ENCODE results near the gene FABP7. TPM values are rescaled to one million over a fixed set of nuclear protein-coding genes. Genes with fewer than 3 reads are reported as not detected.
A peak's percentile ranks its signal among the peaks of the same experiment; 100 is the strongest.

FABP7 gene
- total and polyA plus RNA-seq, 2 donors (not counting 1 experiment from before 2014, with no cell fraction given) = not detected

DNA sequence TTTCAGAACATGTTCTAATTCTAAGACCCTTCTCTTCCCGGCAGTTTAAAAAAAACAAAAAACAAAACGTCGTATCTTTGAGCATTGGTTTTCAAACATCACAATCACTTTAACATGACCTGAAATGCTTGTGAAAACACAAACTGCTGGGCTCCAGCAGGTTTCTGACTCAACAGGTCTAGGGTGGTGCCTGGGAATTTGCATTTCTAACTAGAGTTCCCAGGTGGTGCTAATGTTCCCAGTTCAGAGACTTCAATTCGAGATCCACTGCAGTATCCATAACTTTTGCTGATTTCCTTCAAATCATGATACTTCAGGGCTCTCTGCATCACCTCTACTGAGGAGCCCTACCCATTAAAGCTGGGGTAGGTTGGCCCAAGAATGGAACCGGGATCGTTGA, 8.7 kb downstream of the FABP7 start:
- peak overlapping the region; percentile 69 for H2AFZ ChIP-seq (ENCODE audit: insufficient read depth, low read depth, low read length, poor library complexity, severe bottlenecking)
- CTCF ChIA-PET = interaction anchor here (0.8 kb wide), 1 partner anchor 47 kb away, joined by 3 read pairs; no protein-coding TSS in a partner anchor
- no peak overlapping the region for H3K4me3 Mint-ChIP-seq

DNA sequence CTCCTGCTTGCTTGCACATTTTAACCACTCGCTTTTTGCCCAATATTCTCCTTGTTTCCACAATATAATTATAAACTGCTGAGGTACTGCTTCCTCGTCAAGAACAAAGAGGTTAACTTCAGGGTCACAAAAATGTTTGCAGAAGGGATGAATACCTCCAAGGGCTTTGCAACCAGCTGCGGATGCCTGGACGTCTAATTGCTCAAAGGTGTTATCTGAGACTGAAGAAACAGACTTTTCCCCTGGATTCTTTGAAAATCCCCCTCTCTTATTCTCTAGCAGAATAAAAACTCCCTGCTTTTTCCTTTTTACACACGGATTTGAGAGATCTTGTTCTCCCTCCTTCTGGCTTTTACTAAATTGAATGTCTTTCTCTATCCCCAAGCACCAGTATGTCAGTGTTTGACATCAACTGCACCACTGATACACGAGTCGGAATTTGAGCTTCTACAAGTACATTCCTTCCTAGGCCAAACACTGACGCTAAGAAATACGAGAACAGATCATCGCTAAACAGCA, 9.2 kb downstream of the FABP7 start:
- Histone ChIP-seq H3K9ac (ENCODE audit: low read length) (peak overlapping the region; percentile 59), H3K79me2 (ENCODE audit: control insufficient read depth, insufficient read depth, low read length) (no peaks in the 10 kb centered on the region), H2AFZ (ENCODE audit: insufficient read depth, low read depth, low read length, poor library complexity, severe bottlenecking) (peak overlapping the region; percentile 69), H3K4me3 (ENCODE audit: control extremely low read depth in 1 of 5, extremely low read depth in 1 of 5, insufficient read depth in 1 of 5, low read depth in 2 of 5, low read length in 4 of 5) (peak overlapping the region; percentile 26 to 60 (median 49)), H3K4me2 (replicated peaks; ENCODE audit: low read depth, low read length, poor library complexity, severe bottlenecking) (peak overlapping the region; percentile 73), H3K27ac (ENCODE audit: low read length in 2 of 2) (no peak overlapping the region), H3K4me1 (ENCODE audit: control insufficient read depth in 2 of 2, insufficient read depth in 2 of 2, low read length in 2 of 2) (peaks cover 18 to 23% of the 10 kb centered on the region in 2 donors), H4K20me1 (ENCODE audit: control insufficient read depth, insufficient read depth, low read length, poor library complexity, severe bottlenecking) (no peaks in the 10 kb centered on the region), H3K27me3 (replicated peaks in 1 of 4; ENCODE audit: control extremely low read depth in 1 of 4, control insufficient read depth in 3 of 4, insufficient read depth in 4 of 4, low read length in 3 of 4) (peaks cover 0 to 15% (median 5%) of the 10 kb centered on the region in 4 experiments), H3K9me3 (ENCODE audit: control extremely low read depth in 1 of 3, control insufficient read depth in 2 of 3, insufficient read depth in 1 of 3, low read length in 2 of 3) (no peaks in the 10 kb centered on the region), H3K36me3 (replicated peaks in 1 of 2; ENCODE audit: control extremely low read depth in 1 of 2, control insufficient read depth in 1 of 2, extremely low read depth in 1 of 2, insufficient read depth in 2 of 2, low read length in 1 of 2) (no peaks in the 10 kb centered on the region)
- CTCF ChIA-PET = interaction anchor here (1.2 to 1.3 kb wide), 2 partner anchors 37 to 43 kb away, joined by 3 to 5 read pairs; no protein-coding TSS in a partner anchor
- POLR2A ChIA-PET = interaction anchor here (1.3 kb wide), 1 partner anchor 38 kb away, joined by 3 read pairs; no protein-coding TSS in a partner anchor
- TF ChIP-seq EZH2 (IDR thresholded peaks at IDR 0.05; ENCODE audit: borderline replicate concordance, insufficient read depth, low read depth, low read length, poor library complexity, severe bottlenecking) = no peak
- TF ChIP-seq, protein P1, sequence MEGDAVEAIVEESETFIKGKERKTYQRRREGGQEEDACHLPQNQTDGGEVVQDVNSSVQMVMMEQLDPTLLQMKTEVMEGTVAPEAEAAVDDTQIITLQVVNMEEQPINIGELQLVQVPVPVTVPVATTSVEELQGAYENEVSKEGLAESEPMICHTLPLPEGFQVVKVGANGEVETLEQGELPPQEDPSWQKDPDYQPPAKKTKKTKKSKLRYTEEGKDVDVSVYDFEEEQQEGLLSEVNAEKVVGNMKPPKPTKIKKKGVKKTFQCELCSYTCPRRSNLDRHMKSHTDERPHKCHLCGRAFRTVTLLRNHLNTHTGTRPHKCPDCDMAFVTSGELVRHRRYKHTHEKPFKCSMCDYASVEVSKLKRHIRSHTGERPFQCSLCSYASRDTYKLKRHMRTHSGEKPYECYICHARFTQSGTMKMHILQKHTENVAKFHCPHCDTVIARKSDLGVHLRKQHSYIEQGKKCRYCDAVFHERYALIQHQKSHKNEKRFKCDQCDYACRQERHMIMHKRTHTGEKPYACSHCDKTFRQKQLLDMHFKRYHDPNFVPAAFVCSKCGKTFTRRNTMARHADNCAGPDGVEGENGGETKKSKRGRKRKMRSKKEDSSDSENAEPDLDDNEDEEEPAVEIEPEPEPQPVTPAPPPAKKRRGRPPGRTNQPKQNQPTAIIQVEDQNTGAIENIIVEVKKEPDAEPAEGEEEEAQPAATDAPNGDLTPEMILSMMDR (IDR thresholded peaks at IDR 0.05) = no peak
- Mint-ChIP-seq H3K9me3 (ENCODE audit: insufficient read depth) (no peaks in the 10 kb centered on the region), H3K4me3 (peak overlapping the region; percentile 75), H3K27ac (peak overlapping the region; percentile 4), H3K27me3 (peaks cover 22% of the 10 kb centered on the region), H3K4me1 (peaks cover 21% of the 10 kb centered on the region)
- WGBS (ENCODE audit: insufficient coverage) = 19% methylated on average over 10 of the region's 10 CpGs
- DNase-seq (peak; percentile 2), ATAC-seq (ENCODE audit: low read depth) (no peak)
- intact Hi-C loops (cut with micrococcal nuclease) = loop anchor here (2.0 kb wide), 1 partner anchor 40 kb away; no protein-coding TSS in a partner anchor

More for the DNA sequence above, 8.7 kb downstream of the FABP7 start:
- H3K27me3 ChIP-seq (replicated peaks in 1 of 4; ENCODE audit: control extremely low read depth in 1 of 4, control insufficient read depth in 3 of 4, insufficient read depth in 4 of 4, low read length in 3 of 4) = peaks cover 0 to 15% (median 5%) of the 10 kb centered on the region in 4 experiments
- Mint-ChIP-seq H3K27ac (no peak overlapping the region), H3K4me1 (peaks cover 21% of the 10 kb centered on the region), H3K27me3 (peaks cover 26% of the 10 kb centered on the region), H3K9me3 (ENCODE audit: insufficient read depth) (no peaks in the 10 kb centered on the region)
- DNase-seq (no peak), ATAC-seq (ENCODE audit: low read depth) (no peak)
- no peaks in the 10 kb centered on the region for H4K20me1 ChIP-seq (ENCODE audit: control insufficient read depth, insufficient read depth, low read length, poor library complexity, severe bottlenecking)
- no peak overlapping the region for H3K4me3 ChIP-seq (ENCODE audit: control extremely low read depth in 1 of 5, extremely low read depth in 1 of 5, insufficient read depth in 1 of 5, low read depth in 2 of 5, low read length in 4 of 5)
- H3K9ac ChIP-seq (ENCODE audit: low read length) = no peak overlapping the region
- H3K27ac ChIP-seq (ENCODE audit: low read length in 2 of 2) = no peak overlapping the region
- TF ChIP-seq, protein P1 (IDR thresholded peaks at IDR 0.05) = no peak
- TF ChIP-seq EZH2 (IDR thresholded peaks at IDR 0.05; ENCODE audit: borderline replicate concordance, insufficient read depth, low read depth, low read length, poor library complexity, severe bottlenecking) = no peak
- no peaks in the 10 kb centered on the region for H3K79me2 ChIP-seq (ENCODE audit: control insufficient read depth, insufficient read depth, low read length)
- POLR2A ChIA-PET = no interaction called here
- no peaks in the 10 kb centered on the region for H3K36me3 ChIP-seq (replicated peaks in 1 of 2; ENCODE audit: control extremely low read depth in 1 of 2, control insufficient read depth in 1 of 2, extremely low read depth in 1 of 2, insufficient read depth in 2 of 2, low read length in 1 of 2)
- H3K4me2 ChIP-seq (replicated peaks; ENCODE audit: low read depth, low read length, poor library complexity, severe bottlenecking) = no peak overlapping the region
- intact Hi-C loops (cut with micrococcal nuclease) = loop anchor here (2.0 kb wide), 1 partner anchor 39 kb away; no protein-coding TSS in a partner anchor
- H3K4me1 ChIP-seq (ENCODE audit: control insufficient read depth in 2 of 2, insufficient read depth in 2 of 2, low read length in 2 of 2) = peaks cover 18 to 23% of the 10 kb centered on the region in 2 donors
- no CpG with 5 or more reads among the region's 6 CpGs for WGBS (ENCODE audit: insufficient coverage)
- no peaks in the 10 kb centered on the region for H3K9me3 ChIP-seq (ENCODE audit: control extremely low read depth in 1 of 3, control insufficient read depth in 2 of 3, insufficient read depth in 1 of 3, low read length in 2 of 3)
